Body of pancreas (tissue), 4 donors: ENCODE data around the gene PABPN1.

ENCODE experiments used
- POLR2A ChIP-seq, 3 donors: fragments of 450-650 bp; IDR thresholded peaks; one replicate each; pipeline ENCODE4 v1.6.1; 2016; ENCODE audit warnings: antibody characterized with exemption in 3 of 3, mild to moderate bottlenecking in 2 of 3
- TF ChIP-seq, protein P1 (sequence below), 7 experiments: fragments of 450-650 bp in 4 of 7; fragments of 200-600 bp in 3 of 7; sonication (generic) in 3 of 7; IDR thresholded peaks; one replicate each; pipeline ENCODE4 v1.5.1; 2016 to 2019; ENCODE audit warnings: antibody characterized with exemption in 7 of 7

DNA sequence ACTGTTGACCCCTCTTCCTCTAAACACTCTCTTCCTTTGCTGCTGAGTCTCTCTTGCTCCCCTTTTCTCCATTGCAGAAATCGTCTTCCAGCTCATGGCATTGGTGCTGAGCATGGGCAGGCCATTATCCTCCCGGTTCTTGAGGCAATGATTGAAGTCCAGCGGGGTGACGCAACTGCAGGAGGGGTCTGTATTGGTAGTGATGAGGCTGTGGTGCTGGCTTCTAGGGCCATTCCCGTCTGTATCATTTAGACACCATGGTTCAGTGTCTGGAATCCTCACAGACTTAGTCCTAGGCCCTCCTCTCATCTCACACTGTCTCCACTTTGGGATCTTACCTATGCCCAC, 32.1 kb downstream of the PABPN1 start:
- TF ChIP-seq, protein P1, sequence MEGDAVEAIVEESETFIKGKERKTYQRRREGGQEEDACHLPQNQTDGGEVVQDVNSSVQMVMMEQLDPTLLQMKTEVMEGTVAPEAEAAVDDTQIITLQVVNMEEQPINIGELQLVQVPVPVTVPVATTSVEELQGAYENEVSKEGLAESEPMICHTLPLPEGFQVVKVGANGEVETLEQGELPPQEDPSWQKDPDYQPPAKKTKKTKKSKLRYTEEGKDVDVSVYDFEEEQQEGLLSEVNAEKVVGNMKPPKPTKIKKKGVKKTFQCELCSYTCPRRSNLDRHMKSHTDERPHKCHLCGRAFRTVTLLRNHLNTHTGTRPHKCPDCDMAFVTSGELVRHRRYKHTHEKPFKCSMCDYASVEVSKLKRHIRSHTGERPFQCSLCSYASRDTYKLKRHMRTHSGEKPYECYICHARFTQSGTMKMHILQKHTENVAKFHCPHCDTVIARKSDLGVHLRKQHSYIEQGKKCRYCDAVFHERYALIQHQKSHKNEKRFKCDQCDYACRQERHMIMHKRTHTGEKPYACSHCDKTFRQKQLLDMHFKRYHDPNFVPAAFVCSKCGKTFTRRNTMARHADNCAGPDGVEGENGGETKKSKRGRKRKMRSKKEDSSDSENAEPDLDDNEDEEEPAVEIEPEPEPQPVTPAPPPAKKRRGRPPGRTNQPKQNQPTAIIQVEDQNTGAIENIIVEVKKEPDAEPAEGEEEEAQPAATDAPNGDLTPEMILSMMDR (IDR thresholded peaks at IDR 0.05) = no peak
- TF ChIP-seq POLR2A (IDR thresholded peaks at IDR 0.05) = no peak
